ENCODE measurements around the gene MIR17HG. TPM values are rescaled to one million over a fixed set of nuclear protein-coding genes. Genes with fewer than 3 reads are reported as not detected.

Gene MIR17HG
- total RNA-seq, 1 donor from 2014 or later, result 3.3 TPM

- TF ChIP-seq CTCF (IDR thresholded peaks at IDR 0.05), result no peak
- intact Hi-C loops (cut with DNase I), result no loop called here
- Histone ChIP-seq H3K4me1 (peaks cover 11% of the 10 kb centered on the region), H3K4me3 (peak overlapping the region; percentile 54), H3K27ac (no peak overlapping the region), H3K27me3 (peaks cover 38% of the 10 kb centered on the region), H3K9me3 (no peaks in the 10 kb centered on the region), H3K36me3 (no peaks in the 10 kb centered on the region)
- no peak for DNase-seq
- no peak for ATAC-seq
Measured at GRCh38 chr13:91400063-91400399, 52.5 kb downstream of the MIR17HG start.

- no peak for TF ChIP-seq CTCF (IDR thresholded peaks at IDR 0.05)
- Histone ChIP-seq H3K4me3 (no peak overlapping the region), H3K36me3 (no peaks in the 10 kb centered on the region), H3K27me3 (peaks cover 32% of the 10 kb centered on the region), H3K9me3 (no peaks in the 10 kb centered on the region), H3K4me1 (peaks cover 11% of the 10 kb centered on the region), H3K27ac (no peak overlapping the region)
- DNase-seq, result no peak
- intact Hi-C loops (cut with DNase I), result no loop called here
- no peak for ATAC-seq
Measured at GRCh38 chr13:91400671-91401070, 53.2 kb downstream of the MIR17HG start.

GRCh38 chr13:91401920-91402319 lies 54.4 kb downstream of the MIR17HG start:
- Histone ChIP-seq H3K4me1 (peaks cover 11% of the 10 kb centered on the region), H3K36me3 (no peaks in the 10 kb centered on the region), H3K9me3 (no peaks in the 10 kb centered on the region), H3K4me3 (no peak overlapping the region), H3K27me3 (peaks cover 20% of the 10 kb centered on the region), H3K27ac (no peak overlapping the region)
- ATAC-seq (no peak), DNase-seq (no peak)
- intact Hi-C loops (cut with DNase I), result no loop called here
- TF ChIP-seq CTCF (IDR thresholded peaks at IDR 0.05), result no peak

Other genes starting within 250 kb of the MIR17HG start
- 8.1 TPM for gene GPC5, start 50.9 kb downstream of the MIR17HG start, total RNA-seq

Measured in upper lobe of right lung (tissue), 1 donor.